Measurements from ENCODE around the gene HEXD. TPM values are rescaled to one million over a fixed set of nuclear protein-coding genes. Genes with fewer than 3 reads are reported as not detected.
A peak's percentile ranks its signal among the peaks of the same experiment; 100 is the strongest.

Gene HEXD
- total RNA-seq, 2 experiments from 2014 or later, result 65.5 to 70.2 TPM

DNA sequence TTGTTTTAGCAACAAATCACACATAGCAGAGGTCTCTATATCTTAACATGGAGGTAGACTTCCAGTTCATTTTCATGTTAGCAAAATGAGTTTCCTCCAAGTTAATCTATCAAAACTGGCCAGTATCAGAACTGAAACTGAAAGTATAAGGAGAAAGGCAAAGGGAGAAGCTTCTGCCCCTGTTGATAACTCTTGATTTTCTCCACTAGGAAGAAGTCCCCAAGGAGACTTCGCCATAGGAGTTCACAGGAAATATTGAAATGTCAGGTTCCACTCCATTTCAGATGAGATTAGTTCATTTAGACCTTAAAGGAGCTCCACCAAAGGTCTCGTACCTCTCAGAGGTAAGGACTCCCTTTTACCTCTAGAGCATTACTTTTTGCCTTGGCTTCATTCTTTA is 1.4 kb downstream of the HEXD start:
- Mint-ChIP-seq H3K9me3 (peaks cover 2% of the 10 kb centered on the region), H3K27me3 (no peaks in the 10 kb centered on the region), H3K36me3 (ENCODE audit: low read depth) (peaks cover 35% of the 10 kb centered on the region), H3K27ac (peak overlapping the region; percentile 88), H3K4me1 (peaks cover 41% of the 10 kb centered on the region), H3K4me3 (peak overlapping the region; percentile 83)
- CTCF ChIA-PET, result interaction anchor here (0.7 to 1.4 kb wide), 3 partner anchors 36 to 143 kb away, joined by 3 to 4 read pairs (median 3); no protein-coding TSS in a partner anchor
- no peak for DNase-seq
- POLR2A ChIA-PET, result interaction anchor here (0.5 kb wide), 1 partner anchor 111 kb away, joined by 4 read pairs; no protein-coding TSS in a partner anchor

DNA sequence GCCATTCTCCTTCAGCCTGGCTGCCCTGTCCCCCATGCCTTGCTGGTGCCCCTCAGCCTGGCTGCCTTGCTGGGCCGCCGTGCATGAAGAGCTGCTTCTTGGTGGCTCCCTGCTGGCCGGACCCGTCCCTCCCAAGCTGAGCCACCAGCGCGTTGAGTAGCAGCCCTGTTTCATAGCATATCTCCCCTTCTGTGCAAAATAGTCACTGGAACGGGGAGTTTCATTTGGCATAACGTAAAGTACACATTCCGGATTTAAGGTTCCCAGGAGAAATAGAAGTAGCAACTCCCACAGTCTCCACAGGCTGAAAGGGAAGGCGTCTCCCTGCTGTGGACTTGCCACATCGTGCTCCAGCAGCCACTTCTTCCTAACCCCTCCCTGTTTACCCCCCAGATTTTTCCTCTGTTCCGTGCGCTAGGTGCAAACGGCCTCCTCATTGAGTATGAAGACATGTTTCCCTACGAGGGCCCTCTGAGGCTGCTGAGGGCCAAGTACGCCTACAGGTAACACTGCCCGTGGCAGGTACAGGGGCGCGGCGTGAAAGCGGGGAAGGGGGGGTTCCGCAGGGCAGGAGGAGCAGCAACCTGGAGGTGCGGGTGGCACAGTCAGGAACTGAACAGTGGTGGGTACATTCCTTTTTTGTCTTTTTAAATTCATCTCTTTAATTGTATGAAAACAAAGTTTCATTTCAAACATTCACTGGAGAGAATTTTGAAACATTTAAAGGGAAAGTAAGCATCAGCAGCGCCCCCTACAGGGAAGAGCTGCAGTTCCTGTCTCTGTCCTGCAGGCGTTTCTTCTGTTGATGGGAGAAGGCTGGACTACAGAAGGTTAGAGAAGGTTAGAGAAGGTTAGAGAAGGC is 6.1 kb downstream of the HEXD start:
- H3K9me3 Mint-ChIP-seq, result peaks cover 2% of the 10 kb centered on the region
- H3K4me1 Mint-ChIP-seq, result peaks cover 41% of the 10 kb centered on the region
- DNase-seq, result peak; percentile 71
- H3K36me3 Mint-ChIP-seq (ENCODE audit: low read depth), result peaks cover 47% of the 10 kb centered on the region
- peak overlapping the region; percentile 54 for H3K27ac Mint-ChIP-seq
- CTCF ChIA-PET, result interaction anchor here (0.6 to 1.6 kb wide), 7 partner anchors 91 to 464 kb away, joined by 3 to 5 read pairs (median 3); partner anchors contain the start of gene SECTM1
- no peaks in the 10 kb centered on the region for H3K27me3 Mint-ChIP-seq
- POLR2A ChIA-PET, result no interaction called here
- H3K4me3 Mint-ChIP-seq, result no peak overlapping the region

DNA sequence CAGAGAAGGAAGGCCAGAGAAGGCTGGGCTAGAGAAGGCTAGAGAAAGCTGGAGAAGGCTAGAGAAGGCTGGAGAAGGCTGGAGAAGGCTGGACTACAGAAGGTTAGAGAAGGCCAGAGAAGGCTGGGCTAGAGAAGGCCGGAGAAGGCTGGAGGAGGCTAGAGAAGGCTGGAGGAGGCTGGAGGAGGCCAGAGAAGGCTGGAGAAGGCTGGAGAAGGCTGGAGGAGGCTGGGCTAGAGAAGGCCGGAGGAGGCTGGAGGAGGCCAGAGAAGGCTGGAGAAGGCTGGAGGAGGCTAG is 6.7 kb downstream of the HEXD start:
- no peaks in the 10 kb centered on the region for H3K27me3 Mint-ChIP-seq
- H3K4me1 Mint-ChIP-seq, result peaks cover 41% of the 10 kb centered on the region
- no peak overlapping the region for H3K4me3 Mint-ChIP-seq
- no peak for DNase-seq
- ChIA-PET CTCF (interaction anchor here (0.6 to 1.6 kb wide), 6 partner anchors 92 to 465 kb away, joined by 3 to 5 read pairs (median 3); partner anchors contain the start of gene SECTM1), POLR2A (no interaction called here)
- peaks cover 2% of the 10 kb centered on the region for H3K9me3 Mint-ChIP-seq
- peaks cover 50% of the 10 kb centered on the region for H3K36me3 Mint-ChIP-seq (ENCODE audit: low read depth)
- peak overlapping the region; percentile 54 for H3K27ac Mint-ChIP-seq

DNA sequence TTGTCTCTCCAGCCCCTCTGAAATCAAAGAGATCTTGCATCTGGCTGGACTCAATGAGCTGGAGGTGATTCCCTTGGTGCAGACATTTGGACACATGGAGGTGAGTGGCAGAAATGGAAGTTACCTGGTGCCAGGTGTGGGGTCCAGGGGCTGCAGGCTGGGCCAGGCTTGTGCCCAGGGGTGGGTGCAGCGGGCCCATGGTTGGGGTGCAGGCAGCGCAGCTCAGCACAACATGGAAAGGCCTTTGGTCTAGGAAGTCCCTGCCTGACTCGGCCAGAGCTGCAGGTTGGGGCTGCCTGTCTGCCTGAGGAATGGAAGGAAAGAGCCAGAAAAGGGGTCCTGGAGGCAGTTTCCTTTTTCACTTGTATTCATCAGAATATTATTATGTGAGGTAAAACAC is 10.4 kb downstream of the HEXD start:
- CTCF ChIA-PET, result interaction anchor here (1.4 kb wide), 1 partner anchor 15 kb away, joined by 3 read pairs; no protein-coding TSS in a partner anchor
- no peaks in the 10 kb centered on the region for H3K27me3 Mint-ChIP-seq
- POLR2A ChIA-PET, result no interaction called here
- peaks cover 30% of the 10 kb centered on the region for H3K4me1 Mint-ChIP-seq
- no peaks in the 10 kb centered on the region for H3K9me3 Mint-ChIP-seq
- DNase-seq, result no peak
- no peak overlapping the region for H3K27ac Mint-ChIP-seq
- H3K36me3 Mint-ChIP-seq (ENCODE audit: low read depth), result peaks cover 29% of the 10 kb centered on the region
- H3K4me3 Mint-ChIP-seq, result no peak overlapping the region

DNA sequence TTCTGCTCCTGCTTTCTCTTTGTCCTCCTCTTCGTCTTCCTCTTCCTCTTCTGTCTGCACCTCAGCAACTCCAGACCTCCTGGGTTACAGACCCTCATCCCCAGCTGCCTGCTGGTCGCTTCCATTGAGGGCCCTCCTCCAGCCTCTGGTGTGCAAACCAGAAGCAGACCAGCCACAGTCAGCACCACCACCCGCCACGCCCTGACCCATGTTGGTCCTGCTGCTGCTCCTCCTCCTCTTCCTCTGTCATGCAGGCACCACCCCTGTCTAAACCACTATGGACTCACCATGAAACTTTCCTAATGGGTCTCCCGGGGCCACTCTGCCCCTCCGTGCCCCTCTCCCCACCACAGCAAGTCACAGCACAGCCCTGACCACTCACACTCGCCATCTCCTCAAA is 11.7 kb downstream of the HEXD start:
- no peaks in the 10 kb centered on the region for H3K27me3 Mint-ChIP-seq
- H3K36me3 Mint-ChIP-seq (ENCODE audit: low read depth), result peaks cover 27% of the 10 kb centered on the region
- H3K4me1 Mint-ChIP-seq, result peaks cover 35% of the 10 kb centered on the region
- ChIA-PET POLR2A (no interaction called here), CTCF (interaction anchor here (0.7 kb wide), 1 partner anchor 437 kb away, joined by 3 read pairs; no protein-coding TSS in a partner anchor)
- no peak for DNase-seq
- peak overlapping the region; percentile 23 for H3K4me3 Mint-ChIP-seq
- H3K27ac Mint-ChIP-seq, result peak overlapping the region; percentile 51
- H3K9me3 Mint-ChIP-seq, result no peaks in the 10 kb centered on the region

DNA sequence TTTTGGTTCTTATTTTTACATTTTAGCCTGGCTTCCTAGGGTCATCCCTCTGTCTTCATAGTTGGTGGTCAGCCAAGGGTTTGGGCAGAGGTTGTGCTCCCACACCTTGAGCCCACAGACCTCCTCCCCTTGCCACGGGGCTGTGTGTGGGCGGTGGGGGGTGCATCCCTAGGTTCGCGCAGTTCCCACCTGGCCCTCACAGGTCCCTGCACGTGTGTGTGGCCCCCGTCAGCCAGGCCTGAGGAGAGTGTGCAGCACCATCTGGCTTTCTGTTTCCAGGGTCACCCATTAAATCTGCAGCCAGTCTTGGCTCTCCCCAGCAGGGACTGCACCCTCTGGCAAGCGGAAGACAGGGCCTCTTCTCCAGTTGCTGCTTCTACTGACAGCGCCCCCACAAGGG is 13.9 kb downstream of the HEXD start:
- peaks cover 23% of the 10 kb centered on the region for H3K36me3 Mint-ChIP-seq (ENCODE audit: low read depth)
- no peak overlapping the region for H3K27ac Mint-ChIP-seq
- peaks cover 40% of the 10 kb centered on the region for H3K4me1 Mint-ChIP-seq
- ChIA-PET POLR2A (no interaction called here), CTCF (no interaction called here)
- no peak for DNase-seq
- no peaks in the 10 kb centered on the region for H3K9me3 Mint-ChIP-seq
- H3K4me3 Mint-ChIP-seq, result no peak overlapping the region
- H3K27me3 Mint-ChIP-seq, result no peaks in the 10 kb centered on the region

DNA sequence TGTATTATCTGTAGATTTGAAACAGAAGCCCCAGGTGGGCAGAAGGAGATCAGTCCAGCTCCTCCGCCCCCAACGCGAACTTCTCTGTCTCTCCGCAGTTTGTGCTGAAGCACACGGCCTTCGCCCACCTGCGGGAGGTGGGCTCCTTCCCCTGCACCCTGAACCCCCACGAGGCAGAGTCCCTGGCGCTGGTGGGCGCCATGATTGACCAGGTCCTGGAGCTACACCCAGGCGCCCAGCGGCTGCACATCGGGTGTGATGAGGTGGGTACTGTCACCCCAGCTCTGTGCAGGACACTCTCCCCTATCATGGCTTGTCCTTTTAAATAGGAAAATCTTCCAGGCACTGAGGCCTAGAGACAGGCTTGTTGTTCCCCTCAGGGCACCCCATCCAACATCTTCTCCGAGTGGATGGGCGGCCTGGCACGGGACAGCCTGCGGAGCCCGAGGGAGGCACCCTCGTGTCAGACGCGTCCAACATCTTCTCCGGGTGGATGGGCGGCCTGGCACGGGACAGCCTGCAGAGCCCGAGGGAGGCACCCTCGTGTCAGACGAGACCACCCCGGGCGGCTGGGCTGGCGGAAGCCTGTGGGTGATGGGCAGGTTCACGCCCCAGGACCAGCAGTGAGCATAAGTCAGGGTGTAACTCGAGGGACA is 15.5 kb downstream of the HEXD start:
- Mint-ChIP-seq H3K27ac (peak overlapping the region; percentile 36), H3K27me3 (no peaks in the 10 kb centered on the region)
- CTCF ChIA-PET, result interaction anchor here (1.3 to 2.1 kb wide), 2 partner anchors 11 to 14 kb away, joined by 3 to 6 read pairs; no protein-coding TSS in a partner anchor

DNA sequence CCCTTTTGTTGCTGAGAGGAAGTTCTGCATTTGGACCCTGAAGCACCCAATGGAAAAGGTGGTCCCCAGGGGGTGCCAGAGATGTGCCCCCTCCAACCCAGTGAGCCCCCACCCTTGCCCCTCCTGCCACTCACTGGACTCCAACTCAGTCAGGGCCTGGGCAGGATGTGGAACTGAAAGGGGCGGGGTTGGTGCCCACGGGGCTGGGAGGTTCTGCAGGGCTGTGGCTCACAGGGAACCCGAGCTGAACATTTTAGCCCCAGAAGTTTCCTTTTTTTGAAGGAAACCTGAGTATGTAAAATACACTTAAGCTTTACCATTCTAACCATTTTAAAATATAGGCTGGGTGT is 16.0 kb downstream of the HEXD start:
- ChIA-PET CTCF (interaction anchor here (1.3 to 2.1 kb wide), 3 partner anchors 11 to 15 kb away, joined by 3 to 6 read pairs (median 4); no protein-coding TSS in a partner anchor), POLR2A (no interaction called here)
- Mint-ChIP-seq H3K36me3 (ENCODE audit: low read depth) (peaks cover 23% of the 10 kb centered on the region), H3K9me3 (no peaks in the 10 kb centered on the region), H3K4me1 (peaks cover 29% of the 10 kb centered on the region), H3K27ac (peak overlapping the region; percentile 79), H3K4me3 (no peak overlapping the region), H3K27me3 (no peaks in the 10 kb centered on the region)
- DNase-seq, result peak; percentile 55

More for the DNA sequence above, 15.5 kb downstream of the HEXD start:
- DNase-seq, result no peak
- Mint-ChIP-seq H3K4me3 (no peak overlapping the region), H3K9me3 (no peaks in the 10 kb centered on the region), H3K4me1 (peaks cover 33% of the 10 kb centered on the region), H3K36me3 (ENCODE audit: low read depth) (peaks cover 23% of the 10 kb centered on the region)
- POLR2A ChIA-PET, result no interaction called here

DNA sequence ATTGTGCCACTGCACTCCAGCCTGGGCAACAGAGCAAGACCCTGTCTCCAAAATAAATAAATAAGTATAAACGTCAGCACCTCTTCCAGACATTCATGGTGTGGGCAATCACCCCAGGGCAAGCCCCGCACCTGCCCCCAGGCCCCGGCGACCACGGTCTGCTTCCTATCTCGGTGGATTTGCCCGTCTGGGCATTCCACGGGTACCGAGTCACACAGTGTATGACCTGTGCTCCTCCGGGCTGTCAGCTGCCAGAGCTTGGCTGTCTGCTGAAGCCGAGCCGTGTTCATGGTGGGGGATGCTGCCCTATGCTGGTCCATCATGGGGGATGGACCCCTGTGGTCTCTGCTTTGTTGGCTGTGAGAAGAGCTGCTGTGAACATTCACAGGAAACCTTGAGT is 17.0 kb downstream of the HEXD start:
- peaks cover 20% of the 10 kb centered on the region for H3K4me1 Mint-ChIP-seq
- no peaks in the 10 kb centered on the region for H3K27me3 Mint-ChIP-seq
- ChIA-PET CTCF (interaction anchor here (1.7 to 2.1 kb wide), 2 partner anchors 12 to 14 kb away, joined by 4 to 6 read pairs; no protein-coding TSS in a partner anchor), POLR2A (no interaction called here)
- H3K4me3 Mint-ChIP-seq, result no peak overlapping the region
- H3K9me3 Mint-ChIP-seq, result no peaks in the 10 kb centered on the region
- no peak for DNase-seq
- peak overlapping the region; percentile 31 for H3K27ac Mint-ChIP-seq
- peaks cover 13% of the 10 kb centered on the region for H3K36me3 Mint-ChIP-seq (ENCODE audit: low read depth)

DNA sequence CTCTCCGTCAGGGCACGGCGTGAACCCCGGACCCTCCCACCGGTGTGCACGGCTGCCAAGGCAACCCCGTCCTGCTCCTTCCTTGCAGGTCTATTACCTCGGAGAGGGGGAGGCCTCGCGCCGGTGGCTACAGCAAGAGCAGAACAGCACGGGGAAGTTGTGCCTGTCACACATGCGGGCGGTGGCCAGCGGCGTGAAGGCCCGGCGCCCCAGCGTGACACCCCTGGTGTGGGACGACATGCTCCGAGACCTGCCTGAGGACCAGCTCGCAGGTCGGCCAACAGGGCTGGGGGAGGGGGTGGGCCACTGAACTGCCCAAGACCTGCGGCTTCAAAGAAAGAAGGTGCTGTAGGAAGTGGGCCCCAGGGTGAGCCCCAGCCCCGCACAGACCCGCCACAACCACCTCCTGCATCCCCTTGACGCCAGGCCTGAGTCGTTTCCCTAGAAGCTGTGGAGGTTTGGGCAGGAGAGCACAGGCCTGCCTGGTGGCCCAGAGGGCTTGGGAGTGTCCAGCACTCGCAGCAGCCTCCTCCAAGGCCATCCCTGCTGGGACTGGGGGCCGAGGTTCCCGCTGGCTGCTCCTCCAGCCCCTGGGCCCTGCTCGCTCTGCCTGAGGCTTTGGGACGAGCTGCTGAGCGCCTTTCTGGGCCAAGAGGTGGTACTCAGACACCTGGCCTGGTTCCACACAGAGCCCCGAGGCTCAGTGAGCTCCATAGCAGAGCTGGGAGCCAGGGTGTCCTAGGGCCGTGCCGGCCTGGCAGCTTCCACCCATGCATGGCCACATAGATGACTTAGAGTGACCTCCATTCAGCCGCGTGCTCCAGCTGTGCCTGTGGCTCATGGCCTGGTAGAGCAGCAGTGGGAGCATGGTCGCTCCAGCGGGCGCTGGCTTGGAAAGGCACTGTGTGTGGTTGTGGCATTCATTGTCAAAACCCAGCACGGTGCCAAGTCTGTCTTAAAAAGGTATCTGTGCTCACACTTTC is 17.7 kb downstream of the HEXD start:
- no peaks in the 10 kb centered on the region for H3K27me3 Mint-ChIP-seq
- no peak overlapping the region for H3K4me3 Mint-ChIP-seq
- H3K36me3 Mint-ChIP-seq (ENCODE audit: low read depth), result peaks cover 11% of the 10 kb centered on the region
- DNase-seq, result no peak
- H3K9me3 Mint-ChIP-seq, result no peaks in the 10 kb centered on the region
- peaks cover 14% of the 10 kb centered on the region for H3K4me1 Mint-ChIP-seq
- H3K27ac Mint-ChIP-seq, result no peak overlapping the region
- ChIA-PET POLR2A (no interaction called here), CTCF (interaction anchor here (1.7 to 2.1 kb wide), 2 partner anchors 13 kb away, joined by 4 to 6 read pairs; no protein-coding TSS in a partner anchor)

DNA sequence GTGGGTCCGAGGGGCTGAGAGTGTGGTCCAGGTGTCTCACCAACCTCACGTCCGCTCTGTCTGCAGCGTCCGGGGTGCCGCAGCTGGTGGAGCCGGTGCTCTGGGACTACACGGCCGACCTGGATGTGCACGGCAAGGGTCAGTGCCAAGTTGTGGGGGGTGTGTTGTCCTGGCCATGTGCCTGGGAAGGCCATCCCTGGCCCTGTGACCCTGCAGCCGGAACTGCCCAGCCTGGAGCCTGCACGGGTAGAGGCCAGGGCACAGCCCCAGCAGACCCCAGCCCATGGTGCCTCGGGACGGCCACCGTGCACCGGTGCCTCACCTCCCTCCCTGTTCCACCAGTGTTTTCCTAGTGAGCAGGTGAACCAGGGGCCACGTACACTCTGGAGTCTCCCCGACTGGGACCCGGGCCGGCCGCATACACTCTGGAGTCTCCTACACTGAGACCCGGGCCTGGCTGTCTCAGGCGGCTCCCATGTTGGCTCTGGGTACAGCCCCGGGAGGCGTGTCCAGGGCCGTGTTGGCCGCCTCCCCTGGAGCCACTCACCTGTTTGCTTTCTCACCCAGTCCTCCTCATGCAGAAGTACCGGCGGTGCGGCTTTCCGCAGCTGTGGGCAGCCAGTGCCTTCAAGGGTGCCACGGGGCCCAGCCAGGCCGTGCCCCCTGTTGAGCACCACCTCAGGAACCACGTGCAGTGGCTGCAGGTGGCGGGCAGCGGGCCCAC is 18.6 kb downstream of the HEXD start:
- ChIA-PET POLR2A (no interaction called here), CTCF (no interaction called here)
- Mint-ChIP-seq H3K36me3 (ENCODE audit: low read depth) (peaks cover 10% of the 10 kb centered on the region), H3K27me3 (no peaks in the 10 kb centered on the region), H3K4me1 (peaks cover 14% of the 10 kb centered on the region), H3K4me3 (no peak overlapping the region), H3K27ac (no peak overlapping the region), H3K9me3 (no peaks in the 10 kb centered on the region)
- no peak for DNase-seq

DNA sequence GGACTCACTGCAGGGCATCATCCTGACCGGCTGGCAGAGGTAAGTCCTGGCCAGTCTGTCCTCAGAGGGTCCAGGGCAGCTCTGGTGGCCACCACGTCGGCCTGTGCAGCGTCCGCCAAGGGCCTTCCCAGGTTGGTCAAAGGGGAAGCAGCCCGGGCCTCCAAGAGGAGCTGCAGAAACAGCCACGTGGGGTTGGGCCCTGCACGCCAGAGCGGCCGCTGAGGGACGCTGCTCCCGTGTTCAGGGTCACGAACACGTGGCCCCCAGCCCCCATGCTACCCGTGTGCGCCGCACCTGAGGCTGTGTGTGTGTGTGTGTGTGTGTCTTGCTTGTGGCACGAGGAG is 19.1 kb downstream of the HEXD start:
- ChIA-PET CTCF (interaction anchor here (0.6 kb wide), 1 partner anchor 8 kb away, joined by 3 read pairs; no protein-coding TSS in a partner anchor), POLR2A (no interaction called here)
- no peaks in the 10 kb centered on the region for H3K9me3 Mint-ChIP-seq
- H3K27me3 Mint-ChIP-seq, result no peaks in the 10 kb centered on the region
- peaks cover 14% of the 10 kb centered on the region for H3K4me1 Mint-ChIP-seq
- no peak for DNase-seq
- H3K36me3 Mint-ChIP-seq (ENCODE audit: low read depth), result peaks cover 10% of the 10 kb centered on the region
- no peak overlapping the region for H3K27ac Mint-ChIP-seq
- no peak overlapping the region for H3K4me3 Mint-ChIP-seq
